Mesenchymal stem cell (in vitro differentiated cells and primary cell): ENCODE data around the gene CRADD. TPM values are rescaled to one million over a fixed set of nuclear protein-coding genes. Genes with fewer than 3 reads are reported as not detected.

Source experiments
- DNase-seq: peaks from one replicate; pipeline ENCODE4 v3.0.0-alpha.2; 2013
- H2AFZ ChIP-seq: one replicate; pipeline ENCODE4 v1.6.1; 2013; ENCODE audit warnings: low read depth, mild to moderate bottlenecking, control low read depth, inconsistent platforms, low read length, moderate library complexity
- H2AK5ac ChIP-seq: 2 replicates; pipeline ENCODE4 v1.6.1; 2013; ENCODE audit warnings: low read length, moderate library complexity, mild to moderate bottlenecking, inconsistent platforms; ENCODE audit not compliant: severe bottlenecking
- H2BK120ac ChIP-seq: one replicate; pipeline ENCODE4 v1.6.1; 2013; ENCODE audit warnings: low read depth, mild to moderate bottlenecking, inconsistent platforms, low read length, moderate library complexity
- H2BK12ac ChIP-seq, 2 experiments: one replicate each; pipeline ENCODE4 v1.6.1; 2013; ENCODE audit warnings: inconsistent platforms in 2 of 2, low read length in 2 of 2, mild to moderate bottlenecking in 2 of 2, moderate library complexity in 2 of 2, control low read depth in 1 of 2
- H2BK15ac ChIP-seq: one replicate; pipeline ENCODE4 v1.6.1; 2013; ENCODE audit warnings: mild to moderate bottlenecking, low read depth, inconsistent platforms; ENCODE audit not compliant: poor library complexity, severe bottlenecking
- H2BK5ac ChIP-seq: 2 replicates; pipeline ENCODE4 v1.6.1; 2013; ENCODE audit warnings: low read depth, mild to moderate bottlenecking, low read length, control low read depth, inconsistent platforms; ENCODE audit not compliant: poor library complexity, severe bottlenecking
- H3K14ac ChIP-seq, 2 experiments: one replicate each; pipeline ENCODE4 v1.6.1; 2013; ENCODE audit warnings: inconsistent platforms in 2 of 2, low read length in 2 of 2, control low read depth in 1 of 2, mild to moderate bottlenecking in 1 of 2, moderate library complexity in 1 of 2
- H3K18ac ChIP-seq, 2 experiments: one replicate each; pipeline ENCODE4 v1.6.1; 2013; ENCODE audit warnings: inconsistent platforms in 2 of 2, low read length in 2 of 2, control low read depth in 1 of 2, low read depth in 1 of 2, mild to moderate bottlenecking in 1 of 2
- H3K23ac ChIP-seq, 2 experiments: one replicate each; pipeline ENCODE4 v1.6.1; 2013; ENCODE audit warnings: inconsistent platforms in 2 of 2, low read length in 2 of 2, mild to moderate bottlenecking in 2 of 2, moderate library complexity in 2 of 2, control low read depth in 1 of 2
- H3K27ac ChIP-seq: 2 replicates; pipeline ENCODE4 v1.5.1; 2013; ENCODE audit warnings: mild to moderate bottlenecking, moderate library complexity, low read length, control low read depth, inconsistent platforms; ENCODE audit not compliant: poor library complexity, severe bottlenecking
- H3K27me3 ChIP-seq, 2 experiments: 2 replicates each; pipeline versions ENCODE4 v1.6.1 to v1.7.0; 2013; ENCODE audit warnings: low read length in 2 of 2, mild to moderate bottlenecking in 2 of 2, moderate library complexity in 2 of 2, control low read depth in 1 of 2, inconsistent platforms in 1 of 2; ENCODE audit not compliant: control insufficient read depth in 1 of 2, insufficient read depth in 1 of 2
- H3K36me3 ChIP-seq, 2 experiments: 2 replicates each; pipeline versions ENCODE4 v1.6.1 to v1.7.0; 2013; ENCODE audit warnings: low read length in 2 of 2, control low read depth in 1 of 2, inconsistent platforms in 1 of 2, low read depth in 1 of 2, mild to moderate bottlenecking in 1 of 2; ENCODE audit not compliant: insufficient read depth in 2 of 2, control insufficient read depth in 1 of 2
- H3K4ac ChIP-seq, 2 experiments: one replicate each; pipeline ENCODE4 v1.6.1; 2013; ENCODE audit warnings: inconsistent platforms in 2 of 2, low read length in 2 of 2, mild to moderate bottlenecking in 2 of 2, moderate library complexity in 2 of 2, control low read depth in 1 of 2, low read depth in 1 of 2
- H3K4me1 ChIP-seq: 2 replicates; pipeline ENCODE4 v1.6.1; 2013; ENCODE audit warnings: low read depth, low read length, control low read depth; ENCODE audit not compliant: control insufficient read depth, insufficient read depth
- H3K4me2 ChIP-seq: 2 replicates; pipeline ENCODE4 v1.6.1; 2013; ENCODE audit warnings: low read length, mild to moderate bottlenecking, inconsistent platforms; ENCODE audit not compliant: poor library complexity, severe bottlenecking
- H3K4me3 ChIP-seq, 2 experiments: 2 replicates each; pipeline versions ENCODE4 v1.5.1 to v1.7.0; 2013; ENCODE audit warnings: low read length in 2 of 2, mild to moderate bottlenecking in 2 of 2, control low read depth in 1 of 2, low read depth in 1 of 2; ENCODE audit not compliant: insufficient read depth in 1 of 2
- H3K79me1 ChIP-seq: replicated peaks from 2 replicates; pipeline ENCODE4 v1.6.1; 2013; ENCODE audit warnings: mild to moderate bottlenecking, control low read depth, low read length, inconsistent platforms; ENCODE audit not compliant: poor library complexity, severe bottlenecking
- H3K9ac ChIP-seq: 2 replicates; pipeline ENCODE4 v1.7.0; 2013; ENCODE audit warnings: mild to moderate bottlenecking, low read length, moderate library complexity
- H3K9me3 ChIP-seq: 2 replicates; pipeline ENCODE4 v1.7.0; 2013; ENCODE audit warnings: mild to moderate bottlenecking, low read length; ENCODE audit not compliant: control insufficient read depth
- H4K8ac ChIP-seq: one replicate; pipeline ENCODE4 v1.6.1; 2013; ENCODE audit warnings: inconsistent platforms, mild to moderate bottlenecking, low read length, moderate library complexity
- H4K91ac ChIP-seq: one replicate; pipeline ENCODE4 v1.6.1; 2013; ENCODE audit warnings: mild to moderate bottlenecking, low read length, inconsistent platforms
- WGBS: methylation state at CpG from one replicate; pipeline ENCODE4 v1.1.7; 2013; ENCODE audit warnings: mixed read lengths; 5-methylcytosine and 5-hydroxymethylcytosine counted together
- polyA plus RNA-seq, 2 experiments: library from polyadenylated mRNA; stranded (reverse); fragments of 200-250 nt; gene quantifications; one replicate each; pipeline ENCODE4 v1.2.3, GENCODE V29; 2013

Gene CRADD
- polyA plus RNA-seq (2013, experiment 1 of 2): 9.1 TPM
- polyA plus RNA-seq (2013, experiment 2 of 2): 8.8 TPM

DNA sequence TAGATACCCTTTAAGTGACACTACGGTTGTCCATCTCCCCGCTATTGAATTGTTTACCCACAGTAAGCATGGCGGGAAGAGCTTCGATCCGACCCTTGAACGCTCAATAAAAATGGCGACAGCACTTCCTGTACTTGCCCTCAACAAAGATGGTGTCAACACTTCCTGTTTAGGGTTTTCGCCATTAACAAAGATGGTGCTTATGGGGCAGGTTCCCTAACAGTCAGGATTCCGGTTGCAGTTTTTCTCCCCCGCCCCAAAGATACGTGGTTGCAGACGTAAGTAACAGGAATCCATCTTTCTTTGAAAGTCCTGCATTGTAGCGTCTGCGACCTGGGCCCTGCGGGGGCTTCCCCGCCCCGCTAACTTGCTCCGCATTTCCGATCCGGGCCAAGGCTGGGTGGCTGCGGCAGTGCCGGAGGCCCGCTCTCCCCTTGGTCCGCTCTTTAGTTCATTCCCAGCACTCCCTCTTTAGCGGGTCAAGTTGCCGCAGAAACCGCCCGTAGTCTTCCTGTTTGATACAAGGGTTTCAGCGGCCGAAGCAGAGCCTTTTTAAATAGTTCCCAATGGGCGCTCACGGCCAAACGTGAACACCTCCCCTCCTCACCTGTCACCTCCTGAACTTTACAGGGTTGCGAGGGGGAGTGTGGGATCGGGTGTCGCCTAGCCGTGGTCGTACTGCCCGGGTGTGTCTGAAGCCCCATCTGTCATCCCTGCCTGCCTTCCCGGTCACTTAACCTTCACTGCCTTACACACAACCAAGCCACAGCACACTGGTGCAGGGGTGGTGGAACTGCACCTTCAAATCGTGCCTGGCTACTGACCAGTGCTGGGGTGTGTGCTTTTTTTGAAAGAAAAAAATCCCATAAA, at the start of gene CRADD:
TSS of gene CRADD (plus strand) at position 181 of the 870 bp plus-strand sequence.
- Histone ChIP-seq H3K4me2 (peak within 1 kb of the TSS; percentile 83), H3K9me3 (no peaks in the 10 kb centered on the region), H3K27me3 (no peaks in the 10 kb centered on the region), H3K27ac (peak within 1 kb of the TSS; percentile 96), H2BK15ac (peak within 1 kb of the TSS; percentile 90), H2BK5ac (peak within 1 kb of the TSS; percentile 81), H2BK12ac (peak within 1 kb of the TSS in 1 of 2 experiments; percentile 73), H4K8ac (peak within 1 kb of the TSS; percentile 98), H2AK5ac (no peak within 1 kb of the TSS), H3K4me3 (peak within 1 kb of the TSS; percentile 72 to 90), H3K9ac (peak within 1 kb of the TSS; percentile 95), H3K23ac (peak within 1 kb of the TSS; percentile 7 to 91), H4K91ac (peak within 1 kb of the TSS; percentile 88), H3K79me1 (peaks cover 1% of the 10 kb centered on the region), H3K4me1 (peaks cover 3% of the 10 kb centered on the region), H3K4ac (peak within 1 kb of the TSS; percentile 88 to 96), H2BK120ac (peak within 1 kb of the TSS; percentile 80), H3K14ac (peak within 1 kb of the TSS in 1 of 2 experiments; percentile 85), H3K18ac (peak within 1 kb of the TSS; percentile 93 to 98), H2AFZ (peak within 1 kb of the TSS; percentile 94), H3K36me3 (peaks cover 0 to 5% of the 10 kb centered on the region in 2 experiments)
- DNase-seq: peak; percentile 98
- WGBS: under 1% methylated on average over 38 of the region's 41 CpGs

DNA sequence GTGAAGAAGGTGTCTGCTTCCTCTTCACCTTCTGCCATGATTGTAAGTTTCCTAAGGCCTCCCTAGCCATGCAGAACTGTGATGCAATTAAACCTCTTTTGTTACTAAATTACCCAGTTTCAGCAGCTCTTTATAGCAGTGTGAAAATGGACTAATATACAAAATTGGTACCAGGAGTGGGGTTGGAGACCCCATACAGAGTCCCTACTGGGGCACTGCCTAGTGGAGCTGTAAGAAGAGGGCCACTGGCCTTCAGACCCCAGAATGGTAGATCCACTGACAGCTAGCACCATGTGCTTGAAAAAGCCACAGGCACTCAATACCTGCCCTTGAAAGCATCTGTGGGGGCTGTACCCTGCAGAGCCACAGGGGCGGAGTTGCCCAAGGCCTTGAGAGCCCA, 44.8 kb upstream of the CRADD start:
- no peak overlapping the region for H3K4ac ChIP-seq
- no peaks in the 10 kb centered on the region for H3K36me3 ChIP-seq
- H2AK5ac ChIP-seq: no peak overlapping the region
- no peak overlapping the region for H2AFZ ChIP-seq
- H3K18ac ChIP-seq: no peak overlapping the region
- no peak for DNase-seq
- H3K79me1 ChIP-seq: no peaks in the 10 kb centered on the region
- 100% methylated on average over 1 of the region's 1 CpG for WGBS
- H3K23ac ChIP-seq: no peak overlapping the region
- no peak overlapping the region for H3K14ac ChIP-seq
- H3K9ac ChIP-seq: no peak overlapping the region
- H3K4me3 ChIP-seq: no peak overlapping the region
- no peak overlapping the region for H4K91ac ChIP-seq
- no peak overlapping the region for H2BK12ac ChIP-seq
- H3K9me3 ChIP-seq: peaks cover 16% of the 10 kb centered on the region
- H3K4me2 ChIP-seq: no peak overlapping the region
- no peak overlapping the region for H2BK120ac ChIP-seq
- no peaks in the 10 kb centered on the region for H3K27me3 ChIP-seq
- no peak overlapping the region for H2BK5ac ChIP-seq
- H4K8ac ChIP-seq: no peak overlapping the region
- no peak overlapping the region for H2BK15ac ChIP-seq
- no peak overlapping the region for H3K27ac ChIP-seq
- H3K4me1 ChIP-seq: no peaks in the 10 kb centered on the region

- H3K4ac ChIP-seq: no peak overlapping the region
- 86% methylated on average over 3 of the region's 3 CpGs for WGBS
- no peak overlapping the region for H2BK120ac ChIP-seq
Measured at GRCh38 chr12:93634416-93634815, 42.8 kb upstream of the CRADD start.

DNA sequence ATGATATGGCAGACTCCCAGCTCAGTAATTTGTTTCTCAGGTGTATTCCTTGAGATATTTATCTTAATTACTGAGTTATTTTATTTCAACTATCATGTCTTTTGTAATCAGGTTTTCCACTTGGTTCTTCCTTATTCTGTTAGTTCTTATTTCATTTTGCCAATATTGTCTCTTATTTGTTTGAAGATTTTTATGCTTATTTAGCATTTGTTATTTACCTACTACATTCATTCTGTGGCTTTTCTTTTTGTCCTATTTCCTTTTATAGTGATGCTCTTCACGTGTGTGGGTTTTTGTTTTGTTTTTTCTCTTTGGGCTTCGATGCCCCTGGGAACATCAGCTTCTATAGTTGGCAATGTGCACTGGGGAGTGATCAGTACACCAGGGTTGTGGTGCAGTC, 40.5 kb upstream of the CRADD start:
- peaks cover 11% of the 10 kb centered on the region for H3K9me3 ChIP-seq
- DNase-seq: no peak
- no peak overlapping the region for H3K4ac ChIP-seq
- no peak overlapping the region for H2BK120ac ChIP-seq
- no peak overlapping the region for H4K91ac ChIP-seq
- no peak overlapping the region for H3K23ac ChIP-seq
- H3K79me1 ChIP-seq: no peaks in the 10 kb centered on the region
- H2AK5ac ChIP-seq: no peak overlapping the region
- H3K9ac ChIP-seq: no peak overlapping the region
- no peak overlapping the region for H3K4me3 ChIP-seq
- no peak overlapping the region for H3K14ac ChIP-seq
- no peak overlapping the region for H3K18ac ChIP-seq
- no peak overlapping the region for H2AFZ ChIP-seq
- no peak overlapping the region for H2BK5ac ChIP-seq
- H4K8ac ChIP-seq: no peak overlapping the region
- H3K27ac ChIP-seq: no peak overlapping the region
- WGBS: 95% methylated on average over 2 of the region's 2 CpGs
- peaks cover 0 to 8% of the 10 kb centered on the region in 2 experiments for H3K27me3 ChIP-seq
- no peak overlapping the region for H3K4me2 ChIP-seq
- no peak overlapping the region for H2BK12ac ChIP-seq
- no peaks in the 10 kb centered on the region for H3K4me1 ChIP-seq
- no peaks in the 10 kb centered on the region for H3K36me3 ChIP-seq
- no peak overlapping the region for H2BK15ac ChIP-seq

More at GRCh38 chr12:93634416-93634815, 42.8 kb upstream of the CRADD start:
- Histone ChIP-seq H3K4me1 (no peaks in the 10 kb centered on the region), H3K4me3 (peak overlapping the region in 1 of 2 experiments; percentile 3), H3K18ac (no peak overlapping the region), H3K79me1 (no peaks in the 10 kb centered on the region), H2AK5ac (no peak overlapping the region), H4K91ac (no peak overlapping the region), H3K9me3 (peaks cover 12% of the 10 kb centered on the region), H3K27ac (no peak overlapping the region), H2BK12ac (no peak overlapping the region), H3K36me3 (no peaks in the 10 kb centered on the region), H3K4me2 (no peak overlapping the region), H3K9ac (peak overlapping the region; percentile 61), H2AFZ (no peak overlapping the region), H2BK15ac (no peak overlapping the region), H3K27me3 (peaks cover 0 to 7% of the 10 kb centered on the region in 2 experiments), H3K14ac (no peak overlapping the region), H2BK5ac (no peak overlapping the region), H3K23ac (no peak overlapping the region), H4K8ac (no peak overlapping the region)
- no peak for DNase-seq
